ENCODE measurements around the gene ELFN1.

The ELFN1 gene

DNA sequence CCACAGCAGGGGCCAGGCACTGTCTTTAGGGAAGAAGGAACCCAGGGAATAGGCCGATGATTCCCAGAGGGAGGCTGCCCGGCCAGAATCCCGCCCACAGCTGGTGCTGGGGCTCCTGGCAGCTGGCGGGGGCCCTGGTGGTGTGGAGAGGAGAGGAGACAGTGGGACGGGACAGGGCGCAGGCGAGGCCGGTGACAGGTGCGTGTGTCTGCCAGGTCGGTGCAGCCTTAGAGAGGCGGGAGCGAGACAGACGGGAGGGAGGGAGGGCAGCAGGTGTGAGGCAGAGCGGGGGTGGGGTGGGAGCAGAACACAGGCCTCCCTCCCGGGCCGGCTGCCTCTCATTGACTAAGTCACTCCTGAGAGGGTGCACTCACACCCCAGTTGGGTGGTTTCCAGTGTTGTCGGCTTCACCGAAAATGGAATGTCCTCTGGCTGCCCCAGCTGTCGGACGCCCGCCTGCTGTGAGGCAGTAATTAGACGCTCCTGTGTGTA is 55.2 kb downstream of the ELFN1 start:
- DNase-seq (ENCODE audit: low read depth in 2 of 2), result no peak

DNA sequence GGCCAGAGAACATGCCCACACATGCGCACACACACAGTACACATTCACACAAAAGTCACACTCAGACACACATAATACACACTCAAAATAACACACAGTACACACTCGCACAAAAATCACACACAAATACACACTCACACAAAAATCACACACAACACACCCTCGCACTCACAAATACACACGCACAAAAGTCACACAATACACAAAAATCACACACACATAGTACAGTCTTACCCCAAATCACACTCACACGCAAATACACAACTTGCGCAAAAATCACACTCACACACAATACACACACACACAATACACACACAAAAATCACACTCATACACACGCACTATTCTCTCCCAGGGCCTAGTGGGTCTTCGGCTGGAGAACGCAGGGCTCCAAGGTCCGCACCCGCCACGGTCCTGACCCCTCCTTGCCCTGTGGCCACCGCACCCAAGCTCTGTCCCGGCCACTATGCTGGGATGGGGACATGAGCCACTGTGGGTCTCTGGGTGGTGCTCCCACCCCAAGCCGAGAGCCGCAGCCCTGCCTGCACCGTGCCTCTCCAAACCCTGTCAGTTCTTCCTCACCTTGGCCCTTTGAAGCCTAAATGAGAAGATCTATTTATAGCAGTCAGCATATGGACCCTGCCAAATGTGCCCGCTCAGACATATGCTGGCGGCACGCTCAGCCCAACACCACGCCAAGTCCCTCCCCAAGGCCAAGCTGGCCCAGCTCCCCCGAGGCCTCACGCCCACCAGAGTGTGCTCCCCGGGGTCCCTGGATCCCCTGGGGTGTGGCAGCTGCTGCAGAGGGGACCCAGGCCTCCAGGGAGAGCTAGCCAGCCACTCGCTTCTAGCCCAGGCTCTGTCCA is 55.9 kb downstream of the ELFN1 start:
- DNase-seq (ENCODE audit: low read depth in 2 of 2), result no peak

GRCh38 chr7:1727079-1727478 is 57.0 kb downstream of the ELFN1 start:
- no peak for DNase-seq (ENCODE audit: low read depth in 2 of 2)

DNA sequence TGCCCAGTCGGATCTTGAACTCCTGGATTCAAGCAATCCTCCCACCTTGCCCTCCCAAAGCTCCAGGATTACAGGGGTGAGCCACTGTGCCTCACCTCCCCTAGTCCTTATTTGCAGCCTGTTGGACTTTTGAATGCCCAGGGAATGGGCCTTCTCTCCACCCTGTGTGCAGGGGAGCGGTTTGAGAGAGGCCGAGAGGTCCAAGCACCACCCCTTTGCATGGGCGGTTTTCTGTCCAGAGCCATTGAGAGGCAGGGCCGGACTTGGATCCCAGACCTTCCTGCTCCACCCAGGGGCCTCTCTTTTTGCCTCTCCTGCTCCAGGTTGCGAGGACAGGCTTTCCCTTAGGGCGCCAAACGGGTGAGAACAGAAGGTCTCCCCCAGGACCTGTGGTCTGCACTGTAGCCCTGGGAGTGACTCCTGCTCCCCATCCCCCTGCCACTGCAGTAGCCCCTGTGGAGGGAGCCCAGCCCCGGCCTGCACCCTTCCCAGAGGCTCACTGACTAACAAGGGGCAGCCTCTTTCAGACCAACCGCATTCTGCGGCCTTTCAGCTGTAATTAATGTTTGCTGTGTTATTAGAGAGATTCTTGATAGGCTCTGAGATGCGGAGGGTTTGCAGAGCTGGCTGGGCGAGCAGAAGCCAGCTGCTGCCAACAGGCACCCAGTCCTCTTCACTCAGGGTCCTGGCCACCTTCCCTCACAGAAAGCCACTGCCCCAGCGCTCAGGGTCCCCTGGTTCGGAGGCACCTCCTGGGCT is 57.9 kb downstream of the ELFN1 start:
- no peak for DNase-seq (ENCODE audit: low read depth in 2 of 2)

DNA sequence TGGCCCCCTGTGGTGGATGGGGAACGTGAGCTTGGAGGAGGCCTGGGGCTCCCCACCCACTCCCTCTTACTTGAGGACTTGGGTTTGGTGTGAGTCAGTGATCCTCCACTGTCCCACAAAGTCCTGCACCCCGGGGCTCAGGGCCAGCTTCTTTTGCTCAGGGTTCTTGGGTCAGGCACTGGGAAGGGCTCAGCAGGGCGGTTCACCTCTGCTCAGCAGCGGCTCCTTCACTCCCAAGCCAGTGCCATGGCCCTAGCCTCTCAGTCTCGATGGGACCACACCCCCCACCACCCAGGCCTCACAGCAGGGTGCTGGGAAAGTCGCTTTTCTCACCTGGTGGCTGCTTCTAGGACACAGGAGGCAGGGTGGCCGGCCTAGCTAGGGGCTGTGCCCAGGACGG is 59.1 kb downstream of the ELFN1 start:
- DNase-seq (ENCODE audit: low read depth in 2 of 2), result no peak

DNA sequence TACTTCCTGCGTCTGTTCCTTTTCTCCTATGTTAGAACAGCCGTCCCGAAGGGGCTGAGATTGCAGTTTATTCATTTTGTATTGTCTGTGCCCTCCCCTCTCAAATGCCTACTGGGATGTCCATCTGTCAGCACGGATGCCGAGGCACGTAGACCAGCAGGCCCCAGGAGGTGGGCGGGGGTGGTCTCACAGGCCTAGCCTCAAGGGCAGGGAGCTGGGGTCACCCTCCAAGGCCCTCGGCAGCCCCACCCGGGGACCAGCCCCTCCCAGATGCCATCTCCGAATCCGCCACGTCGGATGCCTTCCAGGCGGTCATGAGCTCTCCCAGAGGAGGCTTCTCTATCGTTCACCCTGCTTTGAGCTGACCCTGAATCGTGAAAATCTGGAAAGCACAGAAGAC is 59.7 kb downstream of the ELFN1 start:
- no peak for DNase-seq (ENCODE audit: low read depth in 2 of 2)

- DNase-seq (ENCODE audit: low read depth in 2 of 2), result no peak
Observed at GRCh38 chr7:1732072-1732471, 62.0 kb downstream of the ELFN1 start.

- DNase-seq (ENCODE audit: low read depth in 2 of 2), result no peak
Observed at GRCh38 chr7:1732645-1733044, 62.6 kb downstream of the ELFN1 start.

DNA sequence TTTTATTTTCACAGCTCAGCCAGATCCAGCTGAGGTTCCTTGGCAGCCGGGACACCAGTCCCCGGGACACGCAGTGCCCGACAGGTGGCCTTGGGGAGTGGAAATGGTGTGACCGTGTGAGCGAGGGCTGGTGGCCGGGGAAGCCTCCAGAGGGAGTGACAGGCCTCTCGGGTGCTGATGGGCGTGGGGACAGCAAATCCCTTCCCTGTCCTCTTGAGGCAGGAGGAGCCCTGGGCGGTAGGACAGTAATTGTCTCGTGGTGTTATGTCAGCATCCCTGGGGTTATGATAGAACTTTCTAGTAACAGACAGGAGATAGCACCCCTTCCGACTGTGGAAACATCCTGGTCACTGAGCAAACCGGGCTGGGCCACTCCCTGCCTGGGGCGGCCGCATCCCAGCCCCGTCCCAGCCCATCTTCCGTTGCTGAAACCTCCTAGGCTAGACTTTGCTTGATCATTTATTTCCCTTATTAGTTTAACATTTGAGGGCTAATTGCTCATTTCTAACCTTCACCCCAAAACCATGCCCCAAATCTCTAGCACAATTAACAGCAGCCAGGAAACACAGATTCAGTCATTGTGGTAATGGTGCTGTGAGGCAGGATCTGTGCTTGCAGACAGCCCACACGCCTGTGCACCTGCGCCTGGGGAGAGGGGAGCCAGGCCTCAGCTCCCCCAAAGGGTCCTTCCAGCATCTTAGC is 63.3 kb downstream of the ELFN1 start:
- DNase-seq (ENCODE audit: low read depth in 2 of 2), result no peak

GRCh38 chr7:1733908-1734730 is 64.0 kb downstream of the ELFN1 start:
- no peak for DNase-seq (ENCODE audit: low read depth in 2 of 2)

GRCh38 chr7:1735262-1735661 is 65.2 kb downstream of the ELFN1 start:
- no peak for DNase-seq (ENCODE audit: low read depth in 2 of 2)

- DNase-seq (ENCODE audit: low read depth in 2 of 2), result no peak
Observed at GRCh38 chr7:1735806-1736483, 65.9 kb downstream of the ELFN1 start.

- no peak for DNase-seq (ENCODE audit: low read depth in 2 of 2)
Observed at GRCh38 chr7:1736484-1736817, 66.4 kb downstream of the ELFN1 start.

GRCh38 chr7:1736830-1737229 is 66.8 kb downstream of the ELFN1 start:
- DNase-seq (ENCODE audit: low read depth in 2 of 2), result no peak

DNA sequence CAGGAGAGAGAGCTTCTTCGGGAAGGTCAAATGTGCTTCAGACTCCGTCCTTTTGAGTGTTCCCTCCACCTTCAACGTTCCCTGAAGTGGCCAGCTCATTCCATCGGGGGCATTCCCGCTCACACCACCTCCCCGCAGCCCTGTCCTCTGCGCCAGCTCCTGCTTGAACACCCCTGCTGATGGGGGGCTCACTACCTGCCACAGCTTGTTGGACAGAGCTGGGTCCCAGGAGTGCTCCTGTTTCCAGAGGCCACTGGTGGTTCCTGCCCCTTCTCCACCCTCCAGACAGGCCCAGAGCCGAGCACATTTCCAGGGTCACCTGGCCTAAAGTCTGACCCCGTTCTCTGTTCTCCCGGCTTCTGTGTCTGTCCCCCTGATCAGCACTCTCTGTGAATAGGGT is 67.4 kb downstream of the ELFN1 start:
- DNase-seq (ENCODE audit: low read depth in 2 of 2), result no peak

- DNase-seq (ENCODE audit: low read depth in 2 of 2), result no peak
Observed at GRCh38 chr7:1737956-1738355, 67.9 kb downstream of the ELFN1 start.

DNA sequence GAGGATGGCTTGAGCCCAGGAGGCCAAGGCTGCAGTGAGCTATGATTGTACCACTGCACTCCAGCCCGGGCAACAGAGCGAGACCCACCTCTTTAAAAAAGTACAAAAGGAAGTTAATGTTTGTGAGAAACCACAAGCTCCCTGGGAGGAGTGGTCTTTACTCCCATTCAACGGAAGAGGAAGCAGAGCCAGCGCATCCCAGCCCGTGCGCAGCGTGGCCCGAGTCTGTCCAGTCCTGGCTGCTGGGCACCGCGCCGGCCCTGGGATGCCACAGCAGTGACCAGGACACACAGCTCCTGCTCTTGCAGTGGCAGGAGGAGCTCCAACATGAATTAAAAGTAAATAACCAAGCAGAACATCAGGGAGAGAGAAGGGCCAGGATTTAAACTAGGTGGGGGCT is 68.4 kb downstream of the ELFN1 start:
- no peak for DNase-seq (ENCODE audit: low read depth in 2 of 2)

DNA sequence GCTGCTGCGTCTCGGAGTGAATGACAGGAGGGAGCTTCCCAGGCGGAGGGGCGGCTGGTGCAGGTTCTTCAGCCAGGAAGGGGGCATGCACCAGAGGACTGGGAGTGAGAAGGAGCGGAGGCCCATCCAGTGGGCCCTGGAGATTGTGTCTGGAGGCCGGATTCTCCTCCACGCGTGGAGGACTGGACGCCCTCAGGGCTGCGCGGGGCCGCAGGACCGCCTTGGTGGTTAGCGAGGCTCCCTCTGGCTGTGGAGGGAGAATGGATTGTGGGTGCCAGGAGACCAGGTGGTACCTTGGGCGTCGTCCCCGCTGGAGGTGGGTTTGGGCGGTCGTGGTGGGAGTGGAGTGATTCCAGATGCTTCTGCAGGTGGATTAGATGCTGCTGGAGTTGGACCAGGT is 68.9 kb downstream of the ELFN1 start:
- DNase-seq (ENCODE audit: low read depth in 2 of 2), result no peak

DNA sequence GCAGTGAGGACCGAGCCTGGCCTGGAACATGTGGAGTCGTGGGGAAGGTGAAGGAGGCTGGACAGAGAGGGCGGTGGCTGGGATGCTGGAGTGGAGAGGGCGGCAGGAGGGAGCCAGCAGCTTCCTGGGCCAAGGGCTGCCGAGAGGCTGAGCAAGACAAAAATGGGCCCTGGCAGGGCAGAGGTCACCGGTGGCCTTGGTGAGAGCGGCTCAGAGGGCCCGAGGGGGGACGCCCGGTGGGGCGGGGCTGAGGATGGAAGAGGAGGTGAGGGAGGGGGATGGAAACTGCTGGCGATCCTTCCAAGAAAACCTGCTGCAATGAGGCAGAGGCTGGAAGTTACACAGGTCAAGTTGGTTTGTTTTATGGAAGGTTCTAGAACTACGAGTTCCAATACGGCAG is 69.5 kb downstream of the ELFN1 start:
- no peak for DNase-seq (ENCODE audit: low read depth in 2 of 2)

GRCh38 chr7:1740214-1740613 is 70.1 kb downstream of the ELFN1 start:
- no peak for DNase-seq (ENCODE audit: low read depth in 2 of 2)

- DNase-seq (ENCODE audit: low read depth in 2 of 2), result no peak
Observed at GRCh38 chr7:1741246-1741645, 71.2 kb downstream of the ELFN1 start.
